GM23338 (cell line): ENCODE measurements around the gene CASP3. TPM values are rescaled to one million over a fixed set of nuclear protein-coding genes. Genes with fewer than 3 reads are reported as not detected.

Source experiments
- ATAC-seq: fragments of 200-7000 bp; cut with Tn5 transposase; 3 replicates; pipeline ENCODE4 v1.9.1; 2020
- DNase-seq: peaks from one replicate; pipeline ENCODE4 v3.0.0-alpha.2; 2015; ENCODE audit warnings: low spot score
- H2AFZ ChIP-seq: fragments of 200-600 bp; sonication (generic); 2 replicates; pipeline ENCODE4 v1.8.0; 2016; ENCODE audit warnings: antibody characterized with exemption, mild to moderate bottlenecking, moderate library complexity
- H3F3A ChIP-seq: fragments of 200-600 bp; sonication (generic); replicated peaks from 2 replicates; pipeline ENCODE4 v1.8.0; 2017; ENCODE audit warnings: antibody characterized with exemption, mixed run types, low read depth
- H3K27ac ChIP-seq: fragments of 200-600 bp; sonication (generic); 2 replicates; pipeline ENCODE4 v1.6.1; 2016; ENCODE audit warnings: low read depth
- H3K27me3 ChIP-seq: fragments of 200-600 bp; sonication (generic); 2 replicates; pipeline ENCODE4 v1.8.0; 2016; ENCODE audit warnings: mild to moderate bottlenecking, mixed run types, moderate library complexity; ENCODE audit not compliant: insufficient read depth
- H3K36me3 ChIP-seq: fragments of 200-600 bp; sonication (generic); 2 replicates; pipeline ENCODE4 v1.8.0; 2016; ENCODE audit warnings: mild to moderate bottlenecking; ENCODE audit not compliant: insufficient read depth
- H3K4me1 ChIP-seq: fragments of 200-600 bp; sonication (generic); 2 replicates; pipeline ENCODE4 v1.8.0; 2016; ENCODE audit warnings: mild to moderate bottlenecking, moderate library complexity; ENCODE audit not compliant: insufficient read depth
- H3K4me2 ChIP-seq: fragments of 200-600 bp; sonication (generic); 2 replicates; pipeline ENCODE4 v1.7.1; 2017; ENCODE audit warnings: mixed run types
- H3K4me3 ChIP-seq: fragments of 200-600 bp; sonication (generic); 2 replicates; pipeline ENCODE4 v1.6.1; 2016; ENCODE audit warnings: mixed run types
- H3K79me2 ChIP-seq: fragments of 200-600 bp; sonication (generic); replicated peaks from 2 replicates; pipeline ENCODE4 v1.8.0; 2017; ENCODE audit warnings: mild to moderate bottlenecking; ENCODE audit not compliant: insufficient read depth
- H3K9me2 ChIP-seq: fragments of 200-600 bp; sonication (generic); 2 replicates; pipeline ENCODE4 v1.8.0; 2017; ENCODE audit not compliant: insufficient read depth
- H4K20me1 ChIP-seq: fragments of 200-600 bp; sonication (generic); replicated peaks from 2 replicates; pipeline ENCODE4 v1.8.0; 2017; ENCODE audit warnings: mild to moderate bottlenecking; ENCODE audit not compliant: insufficient read depth
- H3K27ac Mint-ChIP-seq: 2 replicates; pipeline ENCODE4 v1.8.0; 2020; ENCODE audit warnings: inconsistent platforms, mild to moderate bottlenecking, moderate library complexity, mixed read lengths
- H3K27me3 Mint-ChIP-seq: 3 replicates; pipeline ENCODE4 v1.8.0; 2022; ENCODE audit warnings: low read depth, mild to moderate bottlenecking, moderate library complexity, mixed read lengths, inconsistent platforms; ENCODE audit not compliant: insufficient read depth, poor library complexity
- H3K36me3 Mint-ChIP-seq: 3 replicates; pipeline ENCODE4 v1.8.0; 2021; ENCODE audit warnings: low read depth, mild to moderate bottlenecking, inconsistent platforms, moderate library complexity, mixed read lengths
- H3K4me1 Mint-ChIP-seq: 3 replicates; pipeline ENCODE4 v1.8.0; 2020; ENCODE audit warnings: mild to moderate bottlenecking, inconsistent platforms, mixed read lengths
- H3K4me3 Mint-ChIP-seq: 3 replicates; pipeline ENCODE4 v1.8.0; 2021; ENCODE audit warnings: moderate library complexity, mild to moderate bottlenecking, inconsistent platforms, mixed read lengths
- H3K9me3 Mint-ChIP-seq: 3 replicates; pipeline ENCODE4 v1.8.0; 2020; ENCODE audit warnings: moderate library complexity, mild to moderate bottlenecking, inconsistent platforms, mixed read lengths
- ETS1 ChIP-seq: IDR thresholded peaks from 2 replicates; pipeline ENCODE4 v1.6.1; 2016; ENCODE audit warnings: antibody characterized with exemption
- EZH2 ChIP-seq: fragments of 200-600 bp; sonication (generic); IDR thresholded peaks from one replicate; pipeline ENCODE4 v1.8.0; 2017; ENCODE audit warnings: antibody characterized with exemption, mild to moderate bottlenecking, low read depth; ENCODE audit not compliant: unreplicated experiment
- EZH2phosphoT487 ChIP-seq: fragments of 200-600 bp; sonication (generic); IDR thresholded peaks from one replicate; pipeline ENCODE4 v1.8.1; 2018; ENCODE audit warnings: antibody characterized with exemption; ENCODE audit not compliant: unreplicated experiment
- JUNB ChIP-seq: IDR thresholded peaks from one replicate; pipeline ENCODE4 v1.6.1; 2016; ENCODE audit warnings: antibody characterized with exemption; ENCODE audit not compliant: unreplicated experiment
- REST ChIP-seq: IDR thresholded peaks from one replicate; pipeline ENCODE4 v1.6.1; 2018; ENCODE audit warnings: antibody characterized with exemption; ENCODE audit not compliant: unreplicated experiment
- ZNF114 ChIP-seq: fragments of 250-450 bp; sonication (Bioruptor Pico); IDR thresholded peaks from 2 replicates; pipeline ENCODE4 v1.5.0; 2020; ENCODE audit warnings: mild to moderate bottlenecking, moderate library complexity
- ZNF331 ChIP-seq: fragments of 250-450 bp; sonication (Bioruptor Pico); IDR thresholded peaks from 2 replicates; pipeline ENCODE4 v1.5.0; 2020; ENCODE audit warnings: low read depth, mild to moderate bottlenecking, moderate library complexity
- ZNF462 ChIP-seq: fragments of 250-450 bp; sonication (Bioruptor Pico); IDR thresholded peaks from 2 replicates; pipeline ENCODE4 v1.5.0; 2020; ENCODE audit warnings: mild to moderate bottlenecking, moderate library complexity
- polyA plus RNA-seq: library from polyadenylated mRNA; unstranded; fragments of >200 nt; fragmentation: Nextera tagmentation; extraction: Ambion mirVana; gene quantifications from 2 replicates; pipeline ENCODE4 v1.2.1, GENCODE V29; 2016
- total RNA-seq: library from RNA; depleted of rRNA; stranded (reverse); fragments of >200 nt; shearing (Covaris generic); gene quantifications from 2 replicates; pipeline ENCODE4 v1.2.3, GENCODE V29; 2014

CASP3 gene
- total and polyA plus RNA-seq, 2 experiments from 2014 or later = 50.5 to 84.4 TPM

- TF ChIP-seq ZNF331 (CRISPR knock-in tag) (no peak), ZNF114 (CRISPR knock-in tag) (no peak), REST (no peak), ETS1 (no peak), EZH2 (no peak), JUNB (no peak)
Measured at GRCh38 chr4:184681916-184682315, 32.7 kb upstream of the CASP3 start (continued).

- Histone ChIP-seq H3F3A (0 out of 2 replicates have a peak, but pooled peaks cover 3% of the 10 kb centered on the region), H3K4me3 (no peak overlapping the region), H3K9me2 (no peaks in the 10 kb centered on the region), H3K4me1 (no peaks in the 10 kb centered on the region), H3K27me3 (no peaks in the 10 kb centered on the region), H3K27ac (no peak overlapping the region), H4K20me1 (no peaks in the 10 kb centered on the region), H3K79me2 (no peaks in the 10 kb centered on the region), H3K4me2 (no peak overlapping the region), H3K36me3 (0 out of 2 replicates have a peak, but pooled peaks cover 2% of the 10 kb centered on the region), H2AFZ (no peak overlapping the region)
- DNase-seq (no peak), ATAC-seq (no peak)
- Mint-ChIP-seq H3K4me1 (peaks cover 2% of the 10 kb centered on the region; the same call in 1 of the 3 replicates), H3K9me3 (peaks cover 10% of the 10 kb centered on the region), H3K27ac (no peak overlapping the region), H3K36me3 (peaks cover 20% of the 10 kb centered on the region), H3K4me3 (no peak overlapping the region), H3K27me3 (peaks cover under 1% of the 10 kb centered on the region)
- no peak for TF ChIP-seq EZH2phosphoT487
- no peak for TF ChIP-seq EZH2
- no peak for TF ChIP-seq ZNF462 (CRISPR knock-in tag)
- no peak for TF ChIP-seq REST
- TF ChIP-seq ETS1 = no peak
- no peak for TF ChIP-seq ZNF331 (CRISPR knock-in tag)
Measured at GRCh38 chr4:184680698-184681097, 31.5 kb upstream of the CASP3 start.
